ENCODE data around the gene AVPR1B. TPM values are rescaled to one million over a fixed set of nuclear protein-coding genes. Genes with fewer than 3 reads are reported as not detected.

Gene AVPR1B, protein sequence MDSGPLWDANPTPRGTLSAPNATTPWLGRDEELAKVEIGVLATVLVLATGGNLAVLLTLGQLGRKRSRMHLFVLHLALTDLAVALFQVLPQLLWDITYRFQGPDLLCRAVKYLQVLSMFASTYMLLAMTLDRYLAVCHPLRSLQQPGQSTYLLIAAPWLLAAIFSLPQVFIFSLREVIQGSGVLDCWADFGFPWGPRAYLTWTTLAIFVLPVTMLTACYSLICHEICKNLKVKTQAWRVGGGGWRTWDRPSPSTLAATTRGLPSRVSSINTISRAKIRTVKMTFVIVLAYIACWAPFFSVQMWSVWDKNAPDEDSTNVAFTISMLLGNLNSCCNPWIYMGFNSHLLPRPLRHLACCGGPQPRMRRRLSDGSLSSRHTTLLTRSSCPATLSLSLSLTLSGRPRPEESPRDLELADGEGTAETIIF
- not detected in 2 replicates for total RNA-seq

DNA sequence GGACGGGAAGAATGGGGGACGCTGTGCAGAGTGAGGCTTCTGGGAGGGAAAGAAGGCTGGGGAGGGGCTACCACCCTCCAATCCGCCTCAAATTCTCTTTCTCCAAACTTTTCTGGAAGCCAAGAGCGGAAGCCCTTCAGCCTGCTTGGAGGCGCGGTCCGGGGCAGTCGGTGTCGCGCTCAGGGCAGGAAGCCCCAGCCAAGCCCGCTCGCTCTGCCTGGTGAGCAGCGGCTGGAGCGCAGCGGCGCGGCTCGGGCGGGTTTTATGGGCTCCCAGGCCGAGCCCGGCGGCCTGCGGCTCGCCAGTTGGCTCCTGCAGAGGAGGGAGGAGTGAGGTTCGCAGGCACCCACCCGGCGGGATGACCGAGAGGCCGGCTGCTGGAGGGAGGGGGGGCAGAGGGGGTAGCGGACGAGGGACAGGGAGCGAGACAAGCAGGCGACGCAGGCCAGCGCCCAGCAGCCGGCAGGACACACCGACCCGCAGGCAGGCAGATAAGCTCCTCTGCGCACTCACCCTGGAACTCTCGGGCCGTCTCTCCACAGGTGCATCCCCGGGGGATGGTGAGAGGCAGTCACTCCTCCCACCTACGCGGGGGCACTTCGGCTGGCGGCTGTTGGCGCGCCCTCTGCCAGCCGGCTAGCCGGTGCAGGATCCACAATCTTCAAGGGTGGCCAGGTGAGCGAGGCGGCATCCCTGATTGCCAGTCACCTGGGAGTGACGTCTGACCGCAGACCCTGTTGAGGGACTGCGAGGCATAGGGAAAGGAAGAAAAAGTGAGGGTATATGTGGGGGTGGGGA is at the start of gene AVPR1B:
Gene AVPR1B, minus strand, starts transcription at position 238 of the 798 bp plus-strand sequence. CDS start 498 bp downstream, outside the sequence.

Small RNA genes within 50 kb of the gene (small RNA-seq; reads per million reads assigned to genes)
- gene RF00271, result not detected

Other genes with a start within 250 kb of the AVPR1B start
- under 0.01 TPM in 1 of 2 replicates, not detected in the other for gene SLC26A9, start 173.9 kb downstream of the AVPR1B start, total RNA-seq
- gene RAB7B, start 114.0 kb downstream of the AVPR1B start, total RNA-seq, result 8.2 and 9.9 TPM in 2 replicates
- gene CTSE, start 93.5 kb downstream of the AVPR1B start, total RNA-seq, result not detected in 2 replicates
- not detected in 2 replicates for gene RHEX, start 64.2 kb downstream of the AVPR1B start, total RNA-seq
- gene FAM72A, start 85.5 kb upstream of the AVPR1B start, total RNA-seq, result 2.2 and 4.3 TPM in 2 replicates
- gene SRGAP2, start 86.2 kb upstream of the AVPR1B start, total RNA-seq, result 43.0 and 65.7 TPM in 2 replicates